Heart left ventricle (tissue), 13 donors: Measurements from ENCODE around the gene SETD1A.

ENCODE experiments used
- POLR2A ChIP-seq, 2 donors: fragments of 450-650 bp; IDR thresholded peaks; one replicate each; pipeline ENCODE4 v1.6.1; 2017; ENCODE audit warnings: antibody characterized with exemption in 2 of 2, mild to moderate bottlenecking in 2 of 2, moderate library complexity in 2 of 2
- TF ChIP-seq, protein P1 (sequence below), 12 donors: fragments of 200-600 bp; sonication (generic) in 4 of 12; IDR thresholded peaks; one replicate each; pipeline versions ENCODE4 v1.5.0 to v1.8.0; 2018 to 2022; ENCODE audit warnings: antibody characterized with exemption in 12 of 12, mild to moderate bottlenecking in 5 of 12
- donor health status: ischemic (EF 13 %, LVEDD 7.1; RV severe dilation, severe dysfunction).
- donor health status: DM: no; HTN: yes; CAD: no.
- donor health status: DM: no; HTN: no; CAD: no.
- donor health status: ischemic (EF 25% LVEDD 6.9; RV normal size, moderate dysfunction).
- donor health status: ischemic (EF 25% LVEDD 5.7; RV mildly dilated, moderate dysfunction).
- donor health status: ischemic (EF 35%, LVEDD 5.7; RV mildly dilated, moderate dysfunction).
- donor health status: nonischemic (EF 11% LVEDD 7.7; RV severe dilation, severe dysfunction).
- donor health status: DM: yes; HTN: yes; CAD: no.
- donor health status: PGD.
- donor health status: ischemic (EF 29% LVEDD 5.4; RV normal size, mild dysfunction).
- donor health status: nonischemic (EF 23%, LVEDD 6.1; RV moderate dilation, normal function).

DNA sequence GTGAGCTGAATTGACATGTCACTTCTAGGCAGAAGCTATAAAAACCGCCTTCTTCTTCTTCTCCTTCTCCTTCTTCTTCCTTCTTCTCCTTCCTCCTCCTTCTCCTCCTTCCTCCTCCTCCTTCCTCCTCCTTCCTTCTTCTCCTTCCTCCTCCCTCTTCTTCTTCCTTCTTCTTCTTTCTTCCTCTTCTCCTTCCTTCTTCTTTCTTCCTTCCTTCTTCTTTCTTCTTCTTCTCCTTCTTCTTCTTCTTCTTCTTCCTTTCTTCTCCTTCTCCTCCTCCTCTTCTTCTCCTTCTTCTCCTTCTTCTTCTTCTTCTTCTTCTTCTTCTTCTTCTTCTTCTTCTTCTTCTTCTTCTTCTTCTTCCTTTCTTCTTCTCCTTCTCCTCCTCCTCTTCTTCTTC, 38.9 kb upstream of the SETD1A start:
- TF ChIP-seq, protein P1, sequence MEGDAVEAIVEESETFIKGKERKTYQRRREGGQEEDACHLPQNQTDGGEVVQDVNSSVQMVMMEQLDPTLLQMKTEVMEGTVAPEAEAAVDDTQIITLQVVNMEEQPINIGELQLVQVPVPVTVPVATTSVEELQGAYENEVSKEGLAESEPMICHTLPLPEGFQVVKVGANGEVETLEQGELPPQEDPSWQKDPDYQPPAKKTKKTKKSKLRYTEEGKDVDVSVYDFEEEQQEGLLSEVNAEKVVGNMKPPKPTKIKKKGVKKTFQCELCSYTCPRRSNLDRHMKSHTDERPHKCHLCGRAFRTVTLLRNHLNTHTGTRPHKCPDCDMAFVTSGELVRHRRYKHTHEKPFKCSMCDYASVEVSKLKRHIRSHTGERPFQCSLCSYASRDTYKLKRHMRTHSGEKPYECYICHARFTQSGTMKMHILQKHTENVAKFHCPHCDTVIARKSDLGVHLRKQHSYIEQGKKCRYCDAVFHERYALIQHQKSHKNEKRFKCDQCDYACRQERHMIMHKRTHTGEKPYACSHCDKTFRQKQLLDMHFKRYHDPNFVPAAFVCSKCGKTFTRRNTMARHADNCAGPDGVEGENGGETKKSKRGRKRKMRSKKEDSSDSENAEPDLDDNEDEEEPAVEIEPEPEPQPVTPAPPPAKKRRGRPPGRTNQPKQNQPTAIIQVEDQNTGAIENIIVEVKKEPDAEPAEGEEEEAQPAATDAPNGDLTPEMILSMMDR (IDR thresholded peaks at IDR 0.05): no peak
- TF ChIP-seq POLR2A (IDR thresholded peaks at IDR 0.05): no peak
